RKO (cell line): ENCODE data around the gene PSMG1.
"Not testable (repeated sequence)": the region's sequence is repeated elsewhere in the genome, so short reads cannot be mapped to it uniquely, and the experiment has no call there.

Experiments used
- DNase-seq: peaks from one replicate; pipeline ENCODE4 v3.0.0-alpha.2; 2016; ENCODE audit warnings: low spot score

The PSMG1 gene

DNA sequence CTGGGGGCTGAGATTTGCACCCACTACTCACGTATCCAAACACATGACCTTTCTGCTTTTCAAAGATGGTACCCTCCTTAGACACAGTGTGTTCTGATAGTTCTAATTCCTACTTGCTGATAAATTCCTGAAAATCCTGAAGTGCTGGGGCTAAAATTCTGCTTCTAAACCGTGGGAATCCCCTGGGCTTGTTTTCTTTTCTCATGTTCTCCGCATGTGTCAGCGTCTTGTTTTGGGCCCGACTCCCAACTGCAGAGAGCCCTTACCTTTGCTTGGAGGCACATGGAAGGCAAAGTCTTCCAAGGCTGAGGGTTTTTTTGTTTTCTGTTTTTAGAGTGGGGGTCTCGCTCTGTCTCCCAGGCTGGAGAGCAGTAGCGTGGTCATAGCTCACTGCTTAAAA is 27.2 kb downstream of the PSMG1 start:
- no peak for DNase-seq

DNA sequence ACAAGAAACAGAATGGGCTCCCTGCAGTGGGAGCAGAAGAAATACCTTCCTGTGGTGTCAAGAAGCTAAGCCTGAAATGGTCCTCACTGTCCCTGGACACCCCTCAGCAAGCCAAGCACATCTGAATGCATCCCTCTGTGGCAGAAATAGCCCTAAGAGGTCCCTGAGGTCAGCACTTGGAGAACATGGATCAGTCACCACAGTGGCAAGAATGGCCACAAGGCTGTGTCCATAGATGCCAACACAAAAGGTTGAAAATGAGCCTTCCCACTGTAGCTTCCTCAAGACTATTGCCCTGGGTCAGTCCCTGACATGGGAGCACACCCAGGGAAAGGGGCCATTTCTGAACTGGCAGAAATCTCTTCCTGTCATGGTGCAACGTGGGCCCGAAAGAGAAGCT is 27.7 kb downstream of the PSMG1 start:
- no peak for DNase-seq

- peak; percentile 12 for DNase-seq
Observed at GRCh38 chr21:39153842-39154241, 29.4 kb downstream of the PSMG1 start.

DNA sequence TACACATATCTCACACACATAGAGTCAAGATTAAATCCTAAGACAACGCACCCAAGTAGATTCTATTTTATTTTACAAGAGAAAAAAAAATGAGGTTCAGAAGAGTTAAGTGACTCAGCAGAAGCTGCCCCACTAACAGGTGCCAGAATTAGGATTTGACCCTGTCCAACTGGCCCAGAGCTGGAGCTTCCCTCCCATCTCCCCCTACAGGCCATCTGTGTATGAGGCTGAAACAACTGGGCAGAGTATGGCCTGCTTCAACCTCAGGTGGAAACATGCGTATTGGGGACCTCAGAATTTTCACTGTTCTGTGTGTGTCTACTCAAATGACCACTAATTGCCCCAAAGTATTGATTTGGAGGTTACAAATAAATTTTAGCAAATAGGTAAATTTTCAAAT is 29.9 kb downstream of the PSMG1 start:
- peak; percentile 20 for DNase-seq

DNA sequence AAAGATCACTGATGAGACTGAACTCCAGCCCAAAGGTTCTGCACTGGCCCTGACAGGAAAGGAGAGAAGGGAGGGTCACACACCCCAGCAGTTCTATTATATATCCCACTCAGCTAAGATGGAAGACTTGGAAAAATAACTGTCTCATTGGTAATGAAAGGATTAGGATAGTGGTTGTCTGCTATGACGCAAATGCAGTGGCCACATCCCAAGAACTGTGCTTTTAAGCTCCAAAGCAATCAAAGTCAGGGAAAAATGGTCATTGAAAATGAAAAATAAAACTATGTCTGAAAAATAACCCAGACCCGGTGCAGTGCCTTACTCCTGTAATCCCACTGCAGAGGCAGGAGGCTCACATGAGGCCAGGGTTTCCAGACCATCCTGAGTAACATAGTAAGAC is 31.0 kb downstream of the PSMG1 start:
- DNase-seq: no peak

DNA sequence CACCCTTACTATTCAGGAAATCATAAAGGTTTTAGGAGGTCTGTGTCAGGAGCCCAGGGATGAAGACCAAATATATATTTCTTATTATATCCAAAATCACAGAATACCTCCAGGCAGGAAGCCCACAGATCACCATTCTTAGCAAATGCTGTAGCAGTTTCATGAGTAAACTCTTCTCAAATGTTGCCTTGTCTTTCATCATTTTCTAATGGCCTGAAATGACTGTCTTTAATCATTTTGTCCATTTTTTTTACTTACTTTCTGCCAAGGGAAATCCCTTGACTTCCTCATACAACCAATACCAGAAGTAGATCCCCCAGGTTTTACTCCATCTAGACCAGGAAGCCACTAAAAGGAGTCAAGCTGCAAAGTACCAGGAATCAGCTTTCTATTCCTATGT is 32.4 kb downstream of the PSMG1 start:
- no peak for DNase-seq

- DNase-seq: no peak
Observed at GRCh38 chr21:39150316-39150715, 32.9 kb downstream of the PSMG1 start.

DNA sequence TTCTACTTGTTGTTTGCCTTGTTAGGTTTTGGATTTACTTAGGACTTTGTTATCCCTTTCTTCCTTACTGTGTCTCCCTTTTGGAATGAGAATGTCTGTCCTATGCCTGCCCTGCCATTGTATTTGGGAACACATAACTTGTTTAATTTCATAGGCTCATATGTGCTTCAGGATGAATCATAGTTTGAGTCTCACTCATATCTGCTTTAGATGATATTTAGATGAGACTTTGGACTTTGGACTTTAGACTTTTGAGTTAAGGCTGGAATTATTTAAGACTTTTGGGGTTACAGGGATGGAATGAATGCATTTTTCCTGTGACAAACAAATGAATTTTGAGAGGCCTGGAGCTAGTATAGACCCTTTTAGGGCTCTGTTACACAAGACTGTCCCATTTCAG is 33.4 kb downstream of the PSMG1 start:
- DNase-seq: peak; percentile 68

- no peak for DNase-seq
Observed at GRCh38 chr21:39148975-39149374, 34.3 kb downstream of the PSMG1 start.

GRCh38 chr21:39144191-39144590 is 39.1 kb downstream of the PSMG1 start:
- DNase-seq: peak; percentile 14

GRCh38 chr21:39142972-39143371 is 40.3 kb downstream of the PSMG1 start:
- no peak for DNase-seq

DNA sequence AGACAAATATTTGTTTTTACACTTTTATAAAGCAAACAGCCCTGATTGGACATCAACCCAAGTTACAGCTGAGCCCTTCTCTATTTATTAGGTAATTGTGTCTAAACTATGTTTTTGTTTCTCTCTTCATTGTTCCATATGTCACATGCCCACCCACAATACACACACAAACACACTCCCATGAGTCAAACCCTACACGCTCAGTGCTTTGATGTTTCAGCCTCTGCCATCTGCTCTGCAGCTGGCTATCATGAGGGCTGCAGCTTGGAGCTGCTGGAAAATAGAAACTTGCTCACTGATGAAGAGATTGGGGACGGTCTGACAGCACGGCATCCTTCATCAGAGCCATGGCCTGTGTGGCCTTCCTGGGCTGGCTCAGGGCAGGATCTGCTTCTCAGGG is 41.7 kb downstream of the PSMG1 start:
- DNase-seq: no peak

DNA sequence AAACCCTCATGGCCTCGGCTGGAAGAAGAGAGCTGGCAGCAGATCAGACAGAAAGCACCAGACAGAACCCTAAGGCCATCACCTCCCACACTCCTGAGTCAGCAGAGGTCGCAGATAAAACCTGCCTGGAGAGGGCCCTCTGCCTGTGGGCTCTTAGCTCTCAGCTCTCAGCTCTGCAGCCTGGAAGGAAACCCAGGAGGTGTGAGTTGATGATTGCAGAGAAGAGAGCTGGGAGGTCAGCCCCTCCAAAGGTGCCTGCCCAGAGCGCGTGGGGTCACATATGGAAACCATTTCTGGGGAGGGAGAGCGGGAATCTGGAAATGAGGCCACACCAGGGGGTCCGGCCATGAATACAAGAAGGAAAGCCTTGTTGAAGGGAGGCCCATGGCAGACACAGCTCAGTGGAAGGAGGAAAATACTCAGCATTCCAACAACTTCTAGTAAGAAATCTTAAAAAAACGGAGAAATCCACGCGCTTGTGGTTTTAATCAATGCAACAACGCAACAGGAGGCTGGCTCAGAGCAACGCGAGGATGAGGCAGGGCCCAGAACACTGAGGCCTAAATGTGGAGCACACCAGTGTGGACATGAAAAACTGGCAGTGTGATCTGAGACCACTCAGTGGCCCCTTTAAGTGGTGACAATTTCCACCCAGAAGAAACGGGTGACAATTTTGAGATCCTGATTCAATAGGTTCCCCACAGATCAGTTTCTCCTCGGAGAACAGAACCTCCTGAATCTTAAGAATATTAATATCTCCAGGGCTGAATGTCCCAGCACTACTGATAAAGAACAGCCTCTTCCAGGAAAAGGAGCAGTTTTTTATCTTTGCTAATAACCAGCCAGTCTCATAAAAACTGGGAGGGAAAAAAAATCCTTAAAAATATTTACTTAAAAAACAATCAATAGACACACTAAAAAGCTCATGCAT is 45.7 kb downstream of the PSMG1 start:
- DNase-seq: peak; percentile 6

- DNase-seq: no peak
Observed at GRCh38 chr21:39136711-39137110, 46.5 kb downstream of the PSMG1 start.

- DNase-seq: not testable (repeated sequence)
Observed at GRCh38 chr21:39136138-39136537, 47.1 kb downstream of the PSMG1 start.

GRCh38 chr21:39134288-39134810 is 48.9 kb downstream of the PSMG1 start:
- no peak for DNase-seq

- no peak for DNase-seq
Observed at GRCh38 chr21:39132248-39132647, 51.0 kb downstream of the PSMG1 start.

DNA sequence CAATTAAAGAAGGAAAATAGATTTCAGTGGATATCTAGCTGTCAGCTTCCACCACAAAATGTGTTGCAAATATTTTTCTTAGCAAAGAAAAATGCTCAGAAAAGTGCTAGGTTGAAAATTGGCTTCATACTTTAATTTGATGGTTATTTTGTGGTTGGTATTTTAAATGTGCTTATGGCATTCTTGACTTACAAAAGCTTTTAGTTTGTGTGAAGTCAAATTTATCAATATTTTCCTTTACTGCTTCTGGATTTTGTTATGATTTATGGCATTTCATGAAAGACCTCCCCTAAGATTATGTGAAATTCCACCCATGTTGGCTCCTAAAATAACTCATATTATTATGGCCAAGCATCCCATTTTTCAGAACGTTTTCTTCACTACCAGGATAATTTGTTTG is 51.5 kb downstream of the PSMG1 start:
- DNase-seq: no peak

GRCh38 chr21:39127506-39127905 is 55.7 kb downstream of the PSMG1 start:
- DNase-seq: no peak

DNA sequence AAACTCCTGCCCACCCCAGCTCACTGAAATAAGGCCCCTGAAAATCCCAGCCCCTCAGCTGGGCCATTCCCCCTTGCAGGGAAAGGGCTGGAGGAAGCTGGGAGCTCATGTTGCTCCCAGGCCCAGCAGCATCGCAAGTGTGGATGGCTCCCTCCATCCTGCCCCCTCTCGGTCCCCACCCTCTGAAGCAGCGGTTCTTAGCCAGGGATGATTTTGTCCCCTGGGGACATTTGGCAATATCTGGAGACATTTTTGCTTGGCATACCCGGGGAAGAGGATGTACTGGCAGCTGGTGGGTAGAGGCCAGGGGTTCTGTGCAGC is 56.8 kb downstream of the PSMG1 start:
- no peak for DNase-seq

DNA sequence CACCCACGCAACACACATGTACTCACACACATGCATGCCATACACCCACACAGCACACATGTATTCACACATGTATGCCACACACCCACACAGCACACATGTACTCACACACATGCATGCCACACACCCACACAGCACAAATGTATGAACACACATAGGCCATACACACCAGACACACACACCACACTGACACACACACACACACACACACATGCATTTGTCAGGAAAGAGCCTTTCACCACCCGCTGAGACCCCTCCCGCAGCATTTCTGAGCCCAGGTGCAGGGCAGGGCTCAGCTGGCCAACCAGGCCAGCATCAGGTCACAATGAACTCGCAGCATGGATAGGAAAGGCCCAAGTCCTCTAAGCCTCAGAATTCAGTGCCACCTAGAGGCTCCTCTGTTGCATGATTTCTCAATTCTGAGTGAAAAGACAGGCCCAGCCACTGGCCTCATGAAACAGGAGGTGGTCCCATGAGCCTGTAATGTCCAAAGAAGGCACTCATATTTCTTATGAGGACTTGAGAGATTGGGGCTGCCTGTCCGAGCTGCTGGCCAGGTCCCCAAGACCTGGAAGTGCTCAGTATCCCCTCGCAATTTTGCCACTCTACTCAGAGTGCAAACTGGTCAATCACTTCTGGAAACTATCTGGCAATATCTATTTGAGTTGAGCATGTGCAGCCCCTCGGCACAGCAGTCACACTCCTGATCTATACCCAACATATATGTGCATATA is 57.3 kb downstream of the PSMG1 start:
- peak; percentile 63 for DNase-seq
